Subcutaneous adipose tissue (tissue), 4 donors: ENCODE results near the gene STK25. TPM values are rescaled to one million over a fixed set of nuclear protein-coding genes. Genes with fewer than 3 reads are reported as not detected.

ENCODE experiments used
- CTCF ChIP-seq: fragments of 450-650 bp; IDR thresholded peaks from one replicate; pipeline ENCODE4 v1.5.1; 2016; ENCODE audit warnings: low read depth, mild to moderate bottlenecking, control low read depth, antibody characterized with exemption, moderate library complexity
- total RNA-seq, 4 donors: library from RNA; depleted of rRNA; stranded (reverse); fragments of >200 nt; gene quantifications; one replicate each; pipeline ENCODE4 v1.1.0, GENCODE V29; 2016

Gene STK25
- total RNA-seq, 4 donors from 2014 or later: 85.3 to 230 (median 124) TPM

- no peak for TF ChIP-seq CTCF
Observed at GRCh38 chr2:241494311-241494908, 14.0 kb downstream of the STK25 start.

GRCh38 chr2:241493092-241493491 lies 15.3 kb downstream of the STK25 start:
- no peak for TF ChIP-seq CTCF

- TF ChIP-seq CTCF: no peak
Observed at GRCh38 chr2:241492174-241492565, 16.2 kb downstream of the STK25 start.

- no peak for TF ChIP-seq CTCF
Observed at GRCh38 chr2:241491549-241492173, 16.7 kb downstream of the STK25 start.

GRCh38 chr2:241490825-241491506 lies 17.4 kb downstream of the STK25 start:
- no peak for TF ChIP-seq CTCF

- TF ChIP-seq CTCF: no peak
Observed at GRCh38 chr2:241489733-241490680, 18.4 kb downstream of the STK25 start.

GRCh38 chr2:241489088-241489487 lies 19.3 kb downstream of the STK25 start:
- TF ChIP-seq CTCF: no peak
